PC-3 (cell line): Measurements from ENCODE around the gene GRK1.

ENCODE experiments used
- EZH2 ChIP-seq: fragments of 300-600 bp; sonication (generic); IDR thresholded peaks from one replicate; pipeline ENCODE4 v1.6.1; 2017; ENCODE audit warnings: antibody characterized with exemption, mild to moderate bottlenecking, low read length; ENCODE audit not compliant: unreplicated experiment
- EZH2phosphoT487 ChIP-seq: fragments of 300-600 bp; sonication (generic); IDR thresholded peaks from 2 replicates; pipeline ENCODE4 v1.6.1; 2018; ENCODE audit warnings: mild to moderate bottlenecking, antibody characterized with exemption, low read length, borderline replicate concordance
- TF ChIP-seq, protein P1 (sequence below): fragments of 300-600 bp; sonication (generic); conservative IDR thresholded peaks from 2 replicates; pipeline ENCODE4 v1.5.1; 2017; ENCODE audit warnings: antibody characterized with exemption, low read depth, mild to moderate bottlenecking, low read length

DNA sequence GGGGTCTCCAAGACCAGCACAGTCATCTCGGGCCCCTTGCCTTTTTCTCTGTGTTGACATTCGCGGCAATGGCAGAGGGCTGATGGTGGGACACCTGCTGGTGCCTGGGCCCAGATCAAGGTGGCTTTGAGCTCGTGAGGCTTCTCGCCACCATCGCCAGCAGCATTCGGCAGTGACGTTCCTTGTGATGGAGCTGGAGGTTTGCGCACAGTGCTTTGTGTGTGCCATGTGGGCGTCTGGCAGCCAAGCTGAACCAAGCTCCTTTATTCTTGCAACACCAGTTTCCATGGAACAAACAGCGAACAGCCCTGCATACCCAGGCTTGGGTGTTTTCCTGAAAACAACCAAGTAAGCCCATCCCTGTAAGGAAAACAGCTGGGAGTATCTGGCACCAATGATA is 82.9 kb downstream of the GRK1 start:
- TF ChIP-seq EZH2 (no peak), EZH2phosphoT487 (no peak)
- TF ChIP-seq, protein P1, sequence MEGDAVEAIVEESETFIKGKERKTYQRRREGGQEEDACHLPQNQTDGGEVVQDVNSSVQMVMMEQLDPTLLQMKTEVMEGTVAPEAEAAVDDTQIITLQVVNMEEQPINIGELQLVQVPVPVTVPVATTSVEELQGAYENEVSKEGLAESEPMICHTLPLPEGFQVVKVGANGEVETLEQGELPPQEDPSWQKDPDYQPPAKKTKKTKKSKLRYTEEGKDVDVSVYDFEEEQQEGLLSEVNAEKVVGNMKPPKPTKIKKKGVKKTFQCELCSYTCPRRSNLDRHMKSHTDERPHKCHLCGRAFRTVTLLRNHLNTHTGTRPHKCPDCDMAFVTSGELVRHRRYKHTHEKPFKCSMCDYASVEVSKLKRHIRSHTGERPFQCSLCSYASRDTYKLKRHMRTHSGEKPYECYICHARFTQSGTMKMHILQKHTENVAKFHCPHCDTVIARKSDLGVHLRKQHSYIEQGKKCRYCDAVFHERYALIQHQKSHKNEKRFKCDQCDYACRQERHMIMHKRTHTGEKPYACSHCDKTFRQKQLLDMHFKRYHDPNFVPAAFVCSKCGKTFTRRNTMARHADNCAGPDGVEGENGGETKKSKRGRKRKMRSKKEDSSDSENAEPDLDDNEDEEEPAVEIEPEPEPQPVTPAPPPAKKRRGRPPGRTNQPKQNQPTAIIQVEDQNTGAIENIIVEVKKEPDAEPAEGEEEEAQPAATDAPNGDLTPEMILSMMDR, result no peak
